Measurements from ENCODE around the gene GRPR.

GRPR gene

GRCh38 chrX:16186380-16187007 lies 63.1 kb downstream of the GRPR start:
- no peak for DNase-seq

DNA sequence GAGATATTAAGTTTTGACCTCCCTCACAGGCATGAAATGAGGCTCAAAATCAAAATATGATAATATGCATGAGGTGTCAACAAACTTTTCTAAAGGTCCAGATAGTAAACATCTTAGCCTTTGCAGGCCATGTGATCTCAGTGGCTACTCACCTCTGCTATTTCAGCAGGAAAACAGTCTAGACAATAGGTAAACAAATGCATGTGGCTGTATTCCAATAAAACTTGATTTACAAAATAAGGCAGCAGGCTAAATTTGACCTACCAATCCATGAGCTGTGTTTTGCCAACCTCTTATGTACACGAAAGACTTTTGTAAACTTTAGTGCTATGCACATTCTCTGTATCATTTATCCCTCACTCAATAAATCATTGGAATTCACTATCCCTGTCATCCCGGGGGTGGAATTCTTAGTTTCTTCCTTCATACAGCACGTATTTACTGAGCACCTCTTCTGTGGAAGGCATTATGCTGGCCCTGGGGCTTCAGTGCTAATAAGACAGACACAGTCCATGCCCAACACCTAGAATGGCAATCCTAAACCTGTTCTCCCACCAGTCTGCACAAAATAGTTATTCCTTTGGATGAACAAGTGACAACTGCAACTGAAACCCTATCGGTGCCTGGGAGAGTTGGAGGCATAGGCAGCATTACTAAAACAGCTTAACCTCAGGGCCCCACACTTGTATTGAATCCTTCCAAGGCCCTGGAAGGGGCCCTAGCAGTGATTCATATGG lies 63.8 kb downstream of the GRPR start:
- peak; percentile 18 for DNase-seq

- no peak for DNase-seq
Observed at GRCh38 chrX:16188687-16189086, 65.3 kb downstream of the GRPR start.

DNA sequence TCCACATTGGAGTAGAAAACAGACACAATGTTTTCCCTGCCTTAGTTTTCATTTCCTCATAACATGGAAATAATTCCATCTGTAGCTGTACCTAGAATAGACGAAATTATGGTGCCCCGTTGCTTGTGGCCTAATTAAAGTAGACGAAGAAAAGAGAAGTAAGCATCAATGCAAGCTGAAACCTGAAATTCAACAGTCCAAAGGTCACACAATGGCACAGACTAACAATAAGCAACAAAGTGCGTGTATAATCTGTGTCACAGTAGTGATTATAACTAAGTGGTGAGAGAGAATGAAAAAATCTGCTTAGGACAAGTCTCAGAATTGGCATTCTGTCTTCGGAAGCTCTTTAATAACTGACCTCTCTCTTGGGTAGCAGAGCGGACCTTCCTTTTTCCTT lies 68.2 kb downstream of the GRPR start:
- DNase-seq: no peak

- DNase-seq: no peak
Observed at GRCh38 chrX:16196829-16197228, 73.5 kb downstream of the GRPR start.

GRCh38 chrX:16199343-16199742 lies 76.0 kb downstream of the GRPR start:
- no peak for DNase-seq

DNA sequence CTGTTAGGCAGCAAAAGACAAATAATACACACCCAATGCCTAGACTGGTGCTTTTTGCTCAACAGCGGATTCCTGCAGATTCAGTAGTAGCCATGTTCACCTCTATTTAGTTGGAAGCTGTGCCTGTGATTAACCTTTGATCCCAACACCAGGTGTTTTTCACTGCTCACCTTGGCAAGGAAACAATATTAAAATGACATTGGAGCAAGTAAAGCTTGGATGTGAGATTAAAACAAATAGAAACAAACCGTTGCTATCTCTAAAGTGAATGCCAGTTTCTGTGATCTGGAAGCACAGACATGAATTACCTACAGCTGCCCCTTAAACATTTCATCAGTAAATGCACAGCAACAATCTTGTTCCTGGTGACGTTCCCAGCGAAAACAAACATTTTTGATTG lies 79.6 kb downstream of the GRPR start:
- DNase-seq: no peak
